ENCODE results near the gene MCAM. TPM values are rescaled to one million over a fixed set of nuclear protein-coding genes. Genes with fewer than 3 reads are reported as not detected.

Gene MCAM, protein sequence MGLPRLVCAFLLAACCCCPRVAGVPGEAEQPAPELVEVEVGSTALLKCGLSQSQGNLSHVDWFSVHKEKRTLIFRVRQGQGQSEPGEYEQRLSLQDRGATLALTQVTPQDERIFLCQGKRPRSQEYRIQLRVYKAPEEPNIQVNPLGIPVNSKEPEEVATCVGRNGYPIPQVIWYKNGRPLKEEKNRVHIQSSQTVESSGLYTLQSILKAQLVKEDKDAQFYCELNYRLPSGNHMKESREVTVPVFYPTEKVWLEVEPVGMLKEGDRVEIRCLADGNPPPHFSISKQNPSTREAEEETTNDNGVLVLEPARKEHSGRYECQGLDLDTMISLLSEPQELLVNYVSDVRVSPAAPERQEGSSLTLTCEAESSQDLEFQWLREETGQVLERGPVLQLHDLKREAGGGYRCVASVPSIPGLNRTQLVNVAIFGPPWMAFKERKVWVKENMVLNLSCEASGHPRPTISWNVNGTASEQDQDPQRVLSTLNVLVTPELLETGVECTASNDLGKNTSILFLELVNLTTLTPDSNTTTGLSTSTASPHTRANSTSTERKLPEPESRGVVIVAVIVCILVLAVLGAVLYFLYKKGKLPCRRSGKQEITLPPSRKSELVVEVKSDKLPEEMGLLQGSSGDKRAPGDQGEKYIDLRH
- total RNA-seq (3.9 and 4.8 TPM in 2 replicates), polyA plus RNA-seq (8.1 and 26.3 TPM in 2 replicates), polyA minus RNA-seq (ENCODE audit: low replicate concordance) (7.4 and 15.7 TPM in 2 replicates)
- 7.7 and 23.8 TPM in 2 replicates for polyA plus RNA-seq (2012)

DNA sequence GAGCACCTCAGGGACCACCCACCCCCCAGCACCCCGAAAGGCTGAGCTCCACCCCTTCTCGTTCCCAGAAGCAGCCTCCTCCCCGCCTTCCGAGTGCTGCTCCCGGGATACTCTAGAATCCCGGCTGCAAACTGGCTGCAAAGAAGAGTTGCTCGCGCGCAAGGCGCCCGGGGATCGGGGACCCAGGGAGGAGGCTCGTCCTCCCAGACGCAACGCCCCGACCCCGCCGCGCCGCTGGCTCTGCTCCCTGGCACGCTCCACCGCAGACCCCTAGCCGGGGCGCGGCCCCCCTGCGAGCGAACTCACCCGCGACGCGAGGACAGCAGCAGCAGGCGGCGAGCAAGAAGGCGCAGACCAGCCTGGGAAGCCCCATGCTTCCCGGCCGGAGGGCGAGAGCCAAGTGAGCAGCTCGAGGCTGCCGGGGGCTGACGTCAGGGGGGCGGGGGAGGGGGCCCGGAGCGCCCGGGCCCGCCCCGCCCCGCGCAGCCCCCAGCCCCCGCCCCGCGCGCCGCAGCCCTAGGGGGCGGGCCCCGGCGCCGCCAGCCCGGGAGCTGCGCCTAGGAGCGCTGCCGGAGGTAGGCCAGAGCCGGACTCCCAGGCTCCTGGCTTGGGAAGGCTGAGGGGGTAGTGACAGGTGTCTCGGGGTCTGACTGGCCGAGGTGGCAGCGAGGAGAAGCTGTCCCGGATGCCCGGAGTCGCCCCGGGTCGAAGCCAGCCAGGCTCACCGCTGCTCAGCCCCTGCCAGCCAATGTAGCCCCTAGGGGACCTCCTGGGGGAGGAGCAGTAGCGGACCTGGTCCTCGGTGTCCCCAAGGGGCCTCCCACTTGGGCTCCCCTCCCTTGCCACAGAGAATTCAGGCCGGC is at the start of gene MCAM:
Gene MCAM, minus strand, starts transcription at position 402 of the 863 bp plus-strand sequence. Its CDS starts 29 bp downstream, at position 373.
- DNase-seq (ENCODE audit: low read depth in 2 of 2) = peak; percentile 33 to 53
- H4K20me1 ChIP-seq (ENCODE audit: control insufficient read depth, extremely low read depth, insufficient read depth, low read length) = no peaks in the 10 kb centered on the region
- no peak within 1 kb of the TSS for H3K27ac ChIP-seq (ENCODE audit: insufficient read depth, low read length)
- H3K4me2 ChIP-seq (ENCODE audit: extremely low read depth, insufficient read depth, low read length) = peak within 1 kb of the TSS; percentile 30
- H3K36me3 ChIP-seq (ENCODE audit: control insufficient read depth, insufficient read depth, low read length) = no peaks in the 10 kb centered on the region
- H3K79me2 ChIP-seq (ENCODE audit: control insufficient read depth, insufficient read depth, low read length) = no peaks in the 10 kb centered on the region
- H3K4me1 ChIP-seq (ENCODE audit: control insufficient read depth, extremely low read depth, insufficient read depth, low read length) = peaks cover 20% of the 10 kb centered on the region
- no peak within 1 kb of the TSS for H2AFZ ChIP-seq (ENCODE audit: low read length)
- peak within 1 kb of the TSS; percentile 25 to 53 (median 42) for H3K4me3 ChIP-seq (replicated peaks in 1 of 4; ENCODE audit: control extremely low read depth in 1 of 4, insufficient read depth in 1 of 4, low read depth in 3 of 4, low read length in 4 of 4)
- no peaks in the 10 kb centered on the region for H3K9me3 ChIP-seq (ENCODE audit: control insufficient read depth, insufficient read depth, low read depth, low read length)
- no peak for TF ChIP-seq CTCF (conservative IDR thresholded peaks at IDR 0.05 in 1 of 2, IDR thresholded peaks at IDR 0.05 in 1 of 2; ENCODE audit: low read depth in 1 of 2, low read length in 2 of 2)
- TF ChIP-seq EZH2 (IDR thresholded peaks at IDR 0.05; ENCODE audit: low read length, missing control alignments) = no peak
- H3K9ac ChIP-seq (ENCODE audit: insufficient read depth, low read length) = peak within 1 kb of the TSS; percentile 36
- peaks cover 8% of the 10 kb centered on the region for H3K27me3 ChIP-seq (ENCODE audit: control insufficient read depth, insufficient read depth, low read length)

- Histone ChIP-seq H3K9me3 (ENCODE audit: control insufficient read depth, insufficient read depth, low read depth, low read length) (no peaks in the 10 kb centered on the region), H3K27me3 (ENCODE audit: control insufficient read depth, insufficient read depth, low read length) (peaks cover 6% of the 10 kb centered on the region), H3K9ac (ENCODE audit: insufficient read depth, low read length) (no peak overlapping the region), H4K20me1 (ENCODE audit: control insufficient read depth, extremely low read depth, insufficient read depth, low read length) (no peaks in the 10 kb centered on the region), H3K4me2 (ENCODE audit: extremely low read depth, insufficient read depth, low read length) (no peak overlapping the region), H3K36me3 (ENCODE audit: control insufficient read depth, insufficient read depth, low read length) (no peaks in the 10 kb centered on the region), H2AFZ (ENCODE audit: low read length) (no peak overlapping the region), H3K4me1 (ENCODE audit: control insufficient read depth, extremely low read depth, insufficient read depth, low read length) (peaks cover 27% of the 10 kb centered on the region), H3K4me3 (replicated peaks in 1 of 4; ENCODE audit: control extremely low read depth in 1 of 4, insufficient read depth in 1 of 4, low read depth in 3 of 4, low read length in 4 of 4) (no peak overlapping the region), H3K79me2 (ENCODE audit: control insufficient read depth, insufficient read depth, low read length) (no peaks in the 10 kb centered on the region), H3K27ac (ENCODE audit: insufficient read depth, low read length) (no peak overlapping the region)
- peak in 1 of 2 donors; percentile 22 for DNase-seq (ENCODE audit: low read depth in 2 of 2)
- TF ChIP-seq CTCF (conservative IDR thresholded peaks at IDR 0.05 in 1 of 2, IDR thresholded peaks at IDR 0.05 in 1 of 2; ENCODE audit: low read depth in 1 of 2, low read length in 2 of 2) (no peak), EZH2 (IDR thresholded peaks at IDR 0.05; ENCODE audit: low read length, missing control alignments) (no peak)
Observed at GRCh38 chr11:119365071-119365591, 48.2 kb upstream of the MCAM start.
